GM12878 (cell line): ENCODE data around the gene AOPEP. TPM values are rescaled to one million over a fixed set of nuclear protein-coding genes. Genes with fewer than 3 reads are reported as not detected.

ENCODE experiments used
- ATAC-seq: fragments of 200-7000 bp; cut with Tn5 transposase; 3 replicates; pipeline ENCODE4 v1.9.1; 2020; ENCODE audit warnings: mild to moderate bottlenecking, moderate library complexity
- BruUV-seq: library from RNA; stranded (reverse); fragments of 400-500 nt; replicated peaks from 2 replicates; lab custom pipeline; 2021; lab: Mats Ljungman, UMichigan
- CTCF ChIA-PET: fragments of 300-600 bp; sonication (Branson Sonifier 250); formaldehyde crosslinking; extraction: SDS; loops from one replicate; lab custom pipeline; 2021; ENCODE audit warnings: inconsistent platforms; lab: Yijun Ruan, JAX
- POLR2A ChIA-PET: fragments of 350-600 bp; formaldehyde crosslinking; extraction: SDS; loops from one replicate; lab custom pipeline; 2021; ENCODE audit warnings: inconsistent platforms; lab: Charles Lee
- RAD21 ChIA-PET: fragments of 300-600 bp; sonication (Branson Sonifier 250); formaldehyde crosslinking; loops from one replicate; lab custom pipeline; 2023; ENCODE audit warnings: antibody characterized with exemption; ENCODE audit not compliant: unreplicated experiment; lab: Charles Lee
- SMC1A ChIA-PET: fragments of 300-600 bp; sonication (Branson Sonifier 250); formaldehyde crosslinking; loops from one replicate; lab custom pipeline; 2023; ENCODE audit not compliant: unreplicated experiment, uncharacterized antibody; lab: Charles Lee
- DNase-seq: peaks from one replicate; pipeline ENCODE4 v3.0.0-alpha.2; 2011; ENCODE audit warnings: low read depth, low spot score
- FAIRE-seq: peaks from 3 replicates; lab custom pipeline; 2011; peaks lifted over from hg19 to GRCh38; lab: Jason Lieb, UNC
- H2AFZ ChIP-seq: 2 replicates; pipeline ENCODE4 v1.6.0; 2011; ENCODE audit warnings: low read depth, low read length, control low read depth; ENCODE audit not compliant: control insufficient read depth
- H3K27ac ChIP-seq: 2 replicates; pipeline ENCODE4 v1.5.1; 2011; ENCODE audit warnings: control low read depth; ENCODE audit not compliant: control insufficient read depth, insufficient read depth
- H3K27me3 ChIP-seq, 2 experiments: replicated peaks in 1 of 2; 2 replicates each; pipeline versions ENCODE4 v1.6.0 to v1.6.1; 2011; ENCODE audit warnings: low read length in 1 of 2; ENCODE audit not compliant: control insufficient read depth in 2 of 2, insufficient read depth in 2 of 2
- H3K36me3 ChIP-seq, 2 experiments: 2 replicates each; pipeline ENCODE4 v1.5.1; 2011; ENCODE audit warnings: low read length in 1 of 2; ENCODE audit not compliant: control insufficient read depth in 2 of 2, insufficient read depth in 2 of 2
- H3K4me1 ChIP-seq: 2 replicates; pipeline ENCODE4 v1.6.1; 2011; ENCODE audit warnings: mild to moderate bottlenecking, low read length, moderate library complexity, mixed read lengths; ENCODE audit not compliant: control insufficient read depth, insufficient read depth
- H3K4me2 ChIP-seq: 2 replicates; pipeline ENCODE4 v1.6.0; 2011; ENCODE audit warnings: control low read depth; ENCODE audit not compliant: control insufficient read depth, insufficient read depth
- H3K4me3 ChIP-seq: fragments of 200-600 bp; sonication (generic); 2 replicates; pipeline ENCODE4 v1.5.1; 2016
- H3K79me2 ChIP-seq: 2 replicates; pipeline ENCODE4 v1.6.0; 2011; ENCODE audit warnings: low read length; ENCODE audit not compliant: control insufficient read depth, insufficient read depth
- H3K9ac ChIP-seq: 2 replicates; pipeline ENCODE4 v1.8.0; 2011; ENCODE audit warnings: low read length, control low read depth, mixed read lengths; ENCODE audit not compliant: control insufficient read depth, insufficient read depth
- H3K9me3 ChIP-seq: replicated peaks from 3 replicates; pipeline ENCODE4 v1.5.1; 2011; ENCODE audit warnings: mild to moderate bottlenecking, low read length; ENCODE audit not compliant: control insufficient read depth, insufficient read depth
- H4K20me1 ChIP-seq: 2 replicates; pipeline ENCODE4 v1.6.0; 2011; ENCODE audit not compliant: control insufficient read depth, insufficient read depth
- BCLAF1 ChIP-seq: fragments of 450-650 bp; IDR thresholded peaks from 2 replicates; pipeline ENCODE4 v1.6.1; 2017; ENCODE audit warnings: antibody characterized with exemption, mild to moderate bottlenecking, moderate library complexity
- BHLHE40 ChIP-seq, 2 experiments: fragments of 450-650 bp in 1 of 2; IDR thresholded peaks; 2 replicates each; pipeline ENCODE4 v1.6.1; 2011 to 2017; ENCODE audit warnings: low read depth in 2 of 2, borderline replicate concordance in 1 of 2, improper control_type of control experiment in 1 of 2, low read length in 1 of 2, mild to moderate bottlenecking in 1 of 2
- BMI1 ChIP-seq: fragments of 450-650 bp; IDR thresholded peaks from 2 replicates; pipeline ENCODE4 v1.6.1; 2016; ENCODE audit warnings: mild to moderate bottlenecking, moderate library complexity, borderline replicate concordance
- CBFB ChIP-seq: IDR thresholded peaks from 2 replicates; pipeline ENCODE4 v1.6.1; 2016; ENCODE audit warnings: antibody characterized with exemption, low read depth
- E2F4 ChIP-seq: IDR thresholded peaks from 2 replicates; pipeline ENCODE4 v1.6.1; 2012; ENCODE audit warnings: low read depth, low read length, improper control_type of control experiment
- EGR1 ChIP-seq, 2 experiments: IDR thresholded peaks; 1 replicate in 1 of 2; 2 replicates in 1 of 2; pipeline ENCODE4 v1.6.1; 2011 to 2012; ENCODE audit warnings: low read depth in 2 of 2, low read length in 2 of 2, borderline replicate concordance in 1 of 2, mild to moderate bottlenecking in 1 of 2, moderate library complexity in 1 of 2
- MTA2 ChIP-seq: fragments of 450-650 bp; IDR thresholded peaks from 2 replicates; pipeline ENCODE4 v1.6.1; 2016; ENCODE audit warnings: low read depth, mild to moderate bottlenecking, moderate library complexity
- NKRF ChIP-seq: fragments of 450-650 bp; conservative IDR thresholded peaks from 2 replicates; pipeline ENCODE4 v1.6.1; 2017; ENCODE audit warnings: mild to moderate bottlenecking, moderate library complexity
- NR2C1 ChIP-seq: fragments of 450-650 bp; IDR thresholded peaks from 2 replicates; pipeline ENCODE4 v1.6.1; 2017; ENCODE audit warnings: antibody characterized with exemption, mild to moderate bottlenecking, moderate library complexity
- NR2F1 ChIP-seq: fragments of 450-650 bp; conservative IDR thresholded peaks from 2 replicates; pipeline ENCODE4 v1.6.1; 2017; ENCODE audit warnings: mild to moderate bottlenecking
- PML ChIP-seq: IDR thresholded peaks from 2 replicates; pipeline ENCODE4 v1.6.1; 2012; ENCODE audit warnings: low read length, inconsistent platforms
- POLR2A ChIP-seq: IDR thresholded peaks from 2 replicates; pipeline ENCODE4 v1.6.1; 2011; ENCODE audit warnings: low read depth, mild to moderate bottlenecking, low read length
- SIN3A ChIP-seq: IDR thresholded peaks from 2 replicates; pipeline ENCODE4 v1.6.1; 2012; ENCODE audit warnings: low read depth, low read length, improper control_type of control experiment
- SREBF1 ChIP-seq: IDR thresholded peaks from 2 replicates; pipeline ENCODE4 v1.6.1; 2012; ENCODE audit warnings: mild to moderate bottlenecking, low read length
- SREBF2 ChIP-seq: IDR thresholded peaks from 2 replicates; pipeline ENCODE4 v1.6.1; 2012; ENCODE audit warnings: mild to moderate bottlenecking, low read length
- TBL1XR1 ChIP-seq: IDR thresholded peaks from 2 replicates; pipeline ENCODE4 v1.6.1; 2012; ENCODE audit warnings: low read depth, low read length, improper control_type of control experiment
- ZBTB33 ChIP-seq: fragments of 450-650 bp; IDR thresholded peaks from 2 replicates; pipeline ENCODE4 v1.6.1; 2017; ENCODE audit warnings: mild to moderate bottlenecking
- WGBS: methylation state at CpG from one replicate; pipeline ENCODE4 v1.1.6; 2016; ENCODE audit warnings: low lambda C conversion rate; ENCODE audit not compliant: insufficient replicate concordance, insufficient coverage; ENCODE audit errors: missing lambda C conversion rate; 5-methylcytosine and 5-hydroxymethylcytosine counted together
- in situ Hi-C: fragments of 300-500 bp; cut with MboI; formaldehyde crosslinking; loops from 9 replicates; pipeline ENCODE4 v1.14.3; 2018; ENCODE audit warnings: mixed read lengths
- intact Hi-C: fragments of 100-400 bp; cut with micrococcal nuclease; formaldehyde crosslinking; loops from one replicate; pipeline ENCODE4 v1.14.2; 2022; ENCODE audit not compliant: unreplicated experiment
- polyA plus RNA-seq, 11 experiments: library from polyadenylated mRNA; depleted of rRNA in 4 of 11; unstranded in 6 of 11; stranded (reverse) in 5 of 11; fragments of >200 nt; fragmentation: Nextera tagmentation in 4 of 11; fragmentation: Illumina TruSeq in 1 of 11; extraction: Ambion mirVana in 4 of 11; extraction: Trizol in 1 of 11; gene quantifications; 1 replicate in 1 of 11; 2 replicates in 10 of 11; pipeline versions ENCODE4 v1.2.1 to v1.2.3, GENCODE V29; 2011 to 2016; ENCODE audit warnings: inconsistent platforms in 2 of 11, missing spikeins in 2 of 11, low read depth in 1 of 11
- total RNA-seq, 4 experiments: library from RNA; depleted of rRNA in 3 of 4; stranded (reverse); fragments of >200 nt in 3 of 4; fragmentation: Illumina TruSeq in 1 of 4; extraction: Trizol in 1 of 4; gene quantifications; 2 replicates each; pipeline versions ENCODE4 v1.2.1 to v1.2.3, GENCODE V29; 2013 to 2021

Gene AOPEP
- total and polyA plus RNA-seq, 10 of the 15 experiments (the other 5 are each of a cell fraction or from before 2014, with no cell fraction given) = 2.3 to 16.9 (median 10.1) TPM

GRCh38 chr9:95060916-95061315 is 334.4 kb downstream of the AOPEP start:
- no peak for DNase-seq
- Histone ChIP-seq H3K27ac (no peak overlapping the region), H2AFZ (no peak overlapping the region), H3K4me2 (no peak overlapping the region), H3K9ac (no peak overlapping the region), H4K20me1 (no peaks in the 10 kb centered on the region), H3K36me3 (peaks cover 4% of the 10 kb centered on the region in 2 experiments; a peak in 2 of 4 replicates), H3K4me3 (no peak overlapping the region), H3K27me3 (no peaks in the 10 kb centered on the region), H3K4me1 (no peaks in the 10 kb centered on the region), H3K79me2 (no peaks in the 10 kb centered on the region), H3K9me3 (no peaks in the 10 kb centered on the region)
- no peak for ATAC-seq
- FAIRE-seq = no peak
- intact Hi-C loops (no loop called here), in situ Hi-C loops (no loop called here)
- WGBS = 96% methylated on average over 2 of the region's 2 CpGs
- ChIA-PET CTCF (interaction anchor here (1.1 to 1.3 kb wide), 4 partner anchors 13 to 392 kb away, joined by 3 to 5 read pairs (median 4); no protein-coding TSS in a partner anchor), SMC1A (no interaction called here), POLR2A (no interaction called here), RAD21 (interaction anchor here (1.0 kb wide), 1 partner anchor 66 kb away, joined by 3 read pairs; no protein-coding TSS in a partner anchor)
- no TSS peak for BruUV-seq
- no peak for TF ChIP-seq EGR1 (IDR thresholded peaks at IDR 0.05; ENCODE audit: borderline replicate concordance in 1 of 2, low read depth in 2 of 2, low read length in 2 of 2)
- TF ChIP-seq CBFB = no peak
- no peak for TF ChIP-seq SIN3A
- TF ChIP-seq NKRF = no peak
- no peak for TF ChIP-seq E2F4
- TF ChIP-seq TBL1XR1 = no peak
- TF ChIP-seq ZBTB33 = no peak
- TF ChIP-seq BMI1 = no peak
- TF ChIP-seq NR2C1 = no peak
- no peak for TF ChIP-seq NR2F1
- no peak for TF ChIP-seq POLR2A
- TF ChIP-seq BCLAF1 = no peak
- no peak for TF ChIP-seq SREBF1
- TF ChIP-seq SREBF2 = no peak
- no peak for TF ChIP-seq PML
- no peak for TF ChIP-seq MTA2
- no peak for TF ChIP-seq BHLHE40 (IDR thresholded peaks at IDR 0.05; ENCODE audit: borderline replicate concordance in 1 of 2, low read depth in 2 of 2, low read length in 1 of 2)
